GM18519 (cell line): ENCODE data around the gene COL4A4.
"Not testable (repeated sequence)": the region's sequence is repeated elsewhere in the genome, so short reads cannot be mapped to it uniquely, and the experiment has no call there.

ENCODE experiments used
- ATAC-seq: cut with Tn5 transposase; IDR thresholded peaks from one replicate; pipeline ENCODE4 v1.9.1; 2021; ENCODE audit warnings: mild to moderate bottlenecking, moderate library complexity; ENCODE audit not compliant: unreplicated experiment, low FRiP score

Gene COL4A4

DNA sequence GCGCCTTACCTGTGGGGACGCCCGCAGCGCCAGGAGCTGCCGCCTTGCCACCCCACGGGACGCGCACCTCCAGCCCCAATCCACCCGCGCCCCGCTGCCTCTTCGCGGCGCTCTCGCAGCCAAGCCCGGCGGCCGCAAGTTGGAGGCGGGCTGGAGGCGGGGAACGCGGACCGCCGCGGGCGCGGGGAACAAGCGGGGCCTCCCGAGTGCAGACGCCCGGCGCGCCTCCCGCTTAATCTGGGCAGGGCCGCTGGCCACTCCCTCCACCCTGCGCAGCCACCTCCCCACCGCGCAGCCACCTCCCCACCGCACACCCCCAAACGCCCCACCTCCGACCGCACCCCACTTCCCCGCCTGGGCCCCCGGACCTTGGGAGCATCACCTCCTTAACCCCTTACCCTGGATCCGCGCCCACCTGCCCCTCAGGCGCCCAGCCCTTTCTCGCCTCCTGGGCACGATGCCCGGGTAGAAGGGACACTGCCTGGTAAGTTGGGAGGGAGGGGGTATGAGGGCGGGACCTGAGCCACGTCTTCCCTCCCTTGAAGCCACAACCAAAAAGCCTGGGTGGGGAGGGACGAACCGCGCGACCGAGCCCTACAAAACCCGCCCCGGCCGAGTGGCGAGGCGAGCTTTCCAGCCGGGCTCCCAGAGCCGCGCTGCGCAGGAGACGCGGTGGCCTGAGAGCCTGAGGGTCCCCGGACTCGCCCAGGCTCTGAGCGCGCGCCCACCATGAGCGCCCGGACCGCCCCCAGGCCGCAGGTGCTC, at the start of gene COL4A4, which contains the start of gene COL4A3:
COL4A4 (minus strand) TSS at position 208 of the 765 bp plus-strand sequence. CDS start 16,722 bp downstream, outside the sequence.
COL4A3 (plus strand) TSS at position 627 of the 765 bp plus-strand sequence; CDS start at position 730, 103 bp downstream.
- peak; percentile 41 for ATAC-seq

DNA sequence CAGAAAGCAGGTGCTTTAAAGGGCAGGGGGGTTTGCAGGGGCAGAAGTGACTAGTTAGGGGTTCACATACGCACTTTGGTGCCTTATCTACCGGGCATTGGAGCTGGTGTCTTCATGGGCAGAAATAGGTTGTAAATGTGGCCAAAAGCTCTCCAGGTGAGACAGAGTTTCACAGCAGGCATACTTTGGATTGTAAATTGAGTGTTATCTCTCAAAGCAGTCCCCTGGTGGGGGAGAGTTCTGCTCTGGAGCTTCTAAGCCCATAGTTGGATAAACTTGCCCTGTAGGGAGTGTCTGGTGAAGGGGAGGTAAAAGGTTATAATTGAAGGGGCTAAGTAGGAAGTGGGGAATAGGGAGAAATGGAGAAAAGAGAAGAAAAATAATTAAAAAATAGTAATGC, 43.6 kb upstream of the COL4A4 start:
- ATAC-seq: no peak

DNA sequence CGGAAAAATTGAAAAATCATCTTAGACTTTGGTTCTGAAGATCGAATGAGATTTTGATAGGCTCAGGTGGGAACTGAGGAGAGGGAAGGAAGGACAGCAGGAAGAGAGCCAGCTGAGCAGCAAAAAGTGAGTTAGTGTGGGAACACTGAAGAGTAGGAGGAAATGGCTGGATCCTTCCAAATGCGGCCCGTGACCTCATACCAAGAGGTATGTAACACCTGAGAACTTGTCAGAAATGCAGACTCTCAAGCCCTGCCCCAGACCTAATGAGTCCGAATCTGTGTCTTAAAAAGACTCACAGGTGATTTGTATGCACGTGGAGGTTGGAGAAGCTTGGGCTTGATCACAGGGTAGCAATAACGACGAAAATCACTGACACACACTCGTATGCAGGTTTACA, 42.4 kb upstream of the COL4A4 start:
- no peak for ATAC-seq

GRCh38 chr2:227205701-227206100, 41.7 kb upstream of the COL4A4 start:
- ATAC-seq: no peak

GRCh38 chr2:227204452-227204851, 40.4 kb upstream of the COL4A4 start:
- ATAC-seq: no peak

- no peak for ATAC-seq
Measured at GRCh38 chr2:227201771-227202170, 37.8 kb upstream of the COL4A4 start.

DNA sequence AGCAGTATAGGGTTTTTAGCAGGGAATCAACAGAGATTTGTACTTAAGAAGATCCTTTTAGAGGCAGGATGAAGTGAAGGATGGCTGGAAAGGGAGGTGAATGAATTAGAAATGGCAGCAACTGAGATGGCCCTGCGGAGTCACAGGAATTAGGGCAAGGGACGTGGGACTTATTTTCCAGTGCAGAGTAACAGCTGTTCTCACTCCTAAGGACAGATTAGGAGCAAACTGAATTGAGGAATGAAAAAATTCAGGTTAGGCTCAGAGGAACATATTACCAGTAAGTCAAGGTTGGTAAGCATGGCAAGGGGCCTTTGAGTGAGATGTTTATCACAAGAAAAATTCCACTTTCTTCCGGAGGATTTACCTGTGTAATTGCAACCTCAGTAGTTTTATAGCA, 34.9 kb upstream of the COL4A4 start:
- ATAC-seq: no peak

GRCh38 chr2:227194219-227194618, 30.2 kb upstream of the COL4A4 start:
- no peak for ATAC-seq

DNA sequence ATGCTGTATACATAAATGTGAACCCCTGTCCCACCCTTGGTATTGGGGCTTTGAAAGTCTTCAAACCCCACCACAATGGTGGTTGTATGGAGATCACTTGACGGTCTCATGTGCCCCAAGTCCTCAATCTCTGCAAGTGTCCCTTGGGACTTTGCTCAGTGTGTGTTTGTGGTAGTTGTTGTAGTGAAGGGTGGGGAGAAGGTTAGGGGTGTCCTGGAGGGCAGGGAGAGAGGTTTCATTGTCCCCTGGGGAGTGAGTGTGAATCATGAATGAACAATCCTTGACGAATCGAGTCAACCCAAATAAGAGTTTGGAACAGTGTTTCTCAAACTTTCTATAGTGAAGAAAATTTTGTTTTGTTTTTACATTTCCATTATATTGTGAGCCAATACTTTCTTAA, 28.5 kb upstream of the COL4A4 start:
- ATAC-seq: no peak

DNA sequence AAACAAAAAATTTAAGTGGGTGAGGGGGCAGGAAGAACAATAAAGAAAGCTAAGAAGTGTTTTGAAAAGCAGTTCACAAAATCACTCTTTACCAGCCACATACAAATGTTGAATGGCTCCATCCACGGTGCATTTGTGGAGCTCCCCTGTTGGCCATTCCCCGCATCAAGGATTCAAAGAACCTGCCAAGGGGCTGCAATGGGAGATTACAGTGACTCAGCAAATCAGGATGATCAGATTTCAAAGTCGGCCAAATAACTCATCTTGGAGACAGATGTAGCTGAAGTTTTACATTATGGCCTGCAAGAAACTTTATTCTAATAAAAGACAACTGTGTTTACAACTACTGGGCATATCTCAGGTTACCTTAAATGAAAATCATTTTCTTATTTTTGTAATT, 27.4 kb upstream of the COL4A4 start:
- ATAC-seq: no peak

- no peak for ATAC-seq
Measured at GRCh38 chr2:227188292-227188691, 24.3 kb upstream of the COL4A4 start.

DNA sequence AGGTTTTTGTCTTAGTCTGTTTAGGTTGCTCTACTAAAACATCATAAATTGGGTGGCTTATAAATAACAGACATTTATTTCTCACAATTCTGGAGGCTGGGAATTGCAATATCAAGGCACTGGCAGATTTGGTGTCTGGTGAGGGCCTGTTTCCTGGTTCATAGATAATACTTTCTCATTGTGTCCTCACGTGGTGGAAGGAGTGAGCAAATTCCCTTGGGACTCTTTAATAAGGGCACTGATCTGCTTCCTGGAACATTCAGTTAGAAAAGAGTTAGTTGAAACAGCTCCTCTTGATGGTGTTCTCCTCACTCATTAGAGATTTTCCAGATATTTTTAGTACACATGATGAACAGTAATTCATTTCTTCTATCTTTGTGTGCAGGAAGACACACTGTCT, 22.7 kb upstream of the COL4A4 start:
- ATAC-seq: no peak

GRCh38 chr2:227185615-227186232, 21.7 kb upstream of the COL4A4 start:
- ATAC-seq: no peak

GRCh38 chr2:227183657-227184367, 19.8 kb upstream of the COL4A4 start:
- no peak for ATAC-seq

DNA sequence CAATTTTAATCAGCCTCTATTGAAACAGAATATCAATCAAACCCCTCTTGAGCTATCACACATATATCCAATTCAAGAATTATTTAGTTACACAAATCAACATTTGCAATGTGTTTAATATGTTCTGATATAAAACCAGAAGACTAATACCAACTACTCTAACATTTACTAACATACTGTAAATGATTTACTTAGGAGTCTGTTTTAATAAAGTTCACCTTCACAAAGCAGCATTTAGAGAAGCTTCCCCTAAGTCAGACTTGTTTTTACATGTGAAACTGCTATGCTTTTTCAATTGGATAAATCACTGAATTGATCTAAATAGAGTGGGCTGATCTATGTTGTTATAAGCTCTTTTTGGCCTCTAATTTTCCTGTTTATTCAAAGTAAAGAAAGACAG, 18.8 kb upstream of the COL4A4 start:
- ATAC-seq: no peak

DNA sequence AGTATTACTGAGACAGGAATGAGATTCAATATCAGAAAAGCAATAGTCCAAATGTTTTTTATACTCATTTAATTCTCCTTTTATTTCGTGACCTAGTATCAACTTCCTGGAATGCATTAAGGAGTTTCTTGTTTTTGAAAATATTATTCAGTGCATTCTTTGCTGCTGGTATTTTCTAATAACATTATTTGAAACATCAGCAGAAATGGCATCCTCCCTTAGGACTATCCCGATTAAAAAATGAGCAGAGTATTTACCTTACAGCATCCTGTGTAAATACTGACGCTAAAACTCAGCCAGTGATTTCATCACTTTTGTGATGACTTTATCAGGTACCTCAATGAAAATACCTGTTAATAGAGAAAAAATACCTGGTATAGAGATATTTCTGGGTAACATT, 16.8 kb upstream of the COL4A4 start:
- ATAC-seq: no peak

- no peak for ATAC-seq
Measured at GRCh38 chr2:227179988-227180685, 16.1 kb upstream of the COL4A4 start.

- ATAC-seq: no peak
Measured at GRCh38 chr2:227177592-227178336, 13.8 kb upstream of the COL4A4 start.

DNA sequence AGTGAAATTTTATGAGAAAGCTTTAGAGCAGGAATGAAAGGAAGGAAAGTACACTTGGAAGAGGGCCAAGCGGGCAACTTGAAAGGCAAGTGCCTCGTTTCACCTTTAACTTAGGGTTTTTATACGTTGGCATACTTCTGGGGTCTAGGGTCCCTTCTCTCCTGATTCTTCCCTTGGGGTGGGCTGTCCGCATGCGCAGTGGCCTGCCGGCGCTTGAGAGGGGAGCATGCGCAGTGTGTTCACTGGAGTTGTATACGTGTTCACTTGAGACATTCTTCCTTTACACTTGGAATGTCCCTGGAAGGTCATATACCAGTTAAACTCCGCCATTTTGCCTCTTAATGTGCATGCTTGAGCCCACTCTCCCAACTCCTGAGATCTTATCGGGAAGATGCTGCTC, 7.8 kb upstream of the COL4A4 start:
- not testable (repeated sequence) for ATAC-seq

DNA sequence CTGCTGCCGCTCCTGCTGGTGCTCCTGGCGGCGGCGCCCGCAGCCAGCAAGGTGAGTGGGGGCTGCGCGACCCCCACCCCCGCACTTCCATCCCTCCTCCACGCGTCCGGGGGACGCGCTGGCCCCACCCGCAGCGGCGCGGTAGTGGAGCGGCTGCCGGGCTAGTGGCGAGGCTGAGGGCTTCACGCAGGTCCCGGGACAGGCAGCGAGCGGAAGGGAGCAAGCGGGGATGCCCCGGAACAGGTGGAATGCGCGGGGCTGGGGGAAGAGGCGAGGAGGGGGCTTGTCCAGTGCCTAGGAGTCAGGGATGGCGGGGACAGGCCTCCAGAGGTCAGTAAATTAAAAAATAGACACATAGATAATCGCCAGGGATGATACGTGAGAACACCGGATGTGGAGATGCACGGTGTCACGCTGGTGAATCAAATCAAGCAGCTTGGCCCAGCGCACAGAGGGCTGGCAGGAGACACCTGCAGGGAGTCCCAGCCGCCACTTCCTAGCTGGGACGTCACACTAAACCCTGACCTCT, 822 bp upstream of the COL4A4 start:
- ATAC-seq: peak; percentile 70
